Stimulated activated CD8-positive, alpha-beta memory T cell treated with anti-CD3 and anti-CD28 coated beads, Interleukin-12 subunit alpha, Interleukin-12 subunit beta, amount 100 ng/mL, for 24 hours (primary cell): ENCODE results near the gene PLCB4.

Experiments used
- DNase-seq: peaks from one replicate; pipeline ENCODE4 v3.0.0-alpha.2; 2020; ENCODE audit errors: extremely low read depth

The PLCB4 gene

GRCh38 chr20:9321007-9321406 is 252.1 kb downstream of the PLCB4 start:
- DNase-seq = no peak

- DNase-seq = no peak
Observed at GRCh38 chr20:9322661-9323060, 253.8 kb downstream of the PLCB4 start.

GRCh38 chr20:9323622-9324021 is 254.7 kb downstream of the PLCB4 start:
- no peak for DNase-seq

GRCh38 chr20:9329355-9330101 is 260.6 kb downstream of the PLCB4 start:
- DNase-seq = no peak

- DNase-seq = no peak
Observed at GRCh38 chr20:9330151-9330550, 261.3 kb downstream of the PLCB4 start.

GRCh38 chr20:9331707-9332435 is 263.0 kb downstream of the PLCB4 start:
- no peak for DNase-seq

- DNase-seq = no peak
Observed at GRCh38 chr20:9332791-9333479, 264.0 kb downstream of the PLCB4 start.

GRCh38 chr20:9334866-9335265 is 266.0 kb downstream of the PLCB4 start:
- DNase-seq = no peak

GRCh38 chr20:9338101-9338500 is 269.2 kb downstream of the PLCB4 start:
- no peak for DNase-seq

GRCh38 chr20:9339708-9340107 is 270.8 kb downstream of the PLCB4 start:
- no peak for DNase-seq

GRCh38 chr20:9342651-9343050 is 273.8 kb downstream of the PLCB4 start:
- no peak for DNase-seq

GRCh38 chr20:9344083-9344920 is 275.4 kb downstream of the PLCB4 start:
- DNase-seq = no peak

- DNase-seq = no peak
Observed at GRCh38 chr20:9348316-9348715, 279.4 kb downstream of the PLCB4 start.

- no peak for DNase-seq
Observed at GRCh38 chr20:9348747-9349146, 279.9 kb downstream of the PLCB4 start.

- DNase-seq = no peak
Observed at GRCh38 chr20:9349249-9349648, 280.4 kb downstream of the PLCB4 start.

- DNase-seq = no peak
Observed at GRCh38 chr20:9352739-9353138, 283.9 kb downstream of the PLCB4 start.

- DNase-seq = no peak
Observed at GRCh38 chr20:9353180-9353915, 284.5 kb downstream of the PLCB4 start.

GRCh38 chr20:9353916-9354276 is 285.0 kb downstream of the PLCB4 start:
- no peak for DNase-seq

GRCh38 chr20:9354579-9354978 is 285.7 kb downstream of the PLCB4 start:
- DNase-seq = no peak

GRCh38 chr20:9358001-9358400 is 289.1 kb downstream of the PLCB4 start:
- DNase-seq = no peak
